ENCODE results near the gene PTCH1.

The PTCH1 gene

GRCh38 chr9:95516734-95517558, at the start of gene PTCH1:
PTCH1 (minus strand) TSS chr9:95516971.
- DNase-seq (ENCODE audit: low read depth in 2 of 2): no peak

GRCh38 chr9:95565982-95566381, 49.2 kb upstream of the PTCH1 start:
- no peak for DNase-seq (ENCODE audit: low read depth in 2 of 2)

- no peak for DNase-seq (ENCODE audit: low read depth in 2 of 2)
These were observed 45.1 kb upstream of the PTCH1 start for GRCh38 chr9:95561913-95562312.

GRCh38 chr9:95557142-95557541, 40.4 kb upstream of the PTCH1 start:
- no peak for DNase-seq (ENCODE audit: low read depth in 2 of 2)

- DNase-seq (ENCODE audit: low read depth in 2 of 2): no peak
These were observed 39.8 kb upstream of the PTCH1 start for GRCh38 chr9:95556521-95556920.

GRCh38 chr9:95552814-95553546, 36.2 kb upstream of the PTCH1 start:
- no peak for DNase-seq (ENCODE audit: low read depth in 2 of 2)

GRCh38 chr9:95552255-95552654, 35.5 kb upstream of the PTCH1 start:
- DNase-seq (ENCODE audit: low read depth in 2 of 2): no peak

GRCh38 chr9:95551406-95551805, 34.6 kb upstream of the PTCH1 start:
- DNase-seq (ENCODE audit: low read depth in 2 of 2): no peak

- no peak for DNase-seq (ENCODE audit: low read depth in 2 of 2)
These were observed 29.2 kb upstream of the PTCH1 start for GRCh38 chr9:95545831-95546567.

GRCh38 chr9:95533996-95534680, 17.4 kb upstream of the PTCH1 start:
- no peak for DNase-seq (ENCODE audit: low read depth in 2 of 2)

GRCh38 chr9:95529910-95530309, 13.1 kb upstream of the PTCH1 start:
- no peak for DNase-seq (ENCODE audit: low read depth in 2 of 2)

GRCh38 chr9:95528908-95529502, 12.2 kb upstream of the PTCH1 start:
- no peak for DNase-seq (ENCODE audit: low read depth in 2 of 2)

- DNase-seq (ENCODE audit: low read depth in 2 of 2): no peak
These were observed 6.2 kb upstream of the PTCH1 start for GRCh38 chr9:95522871-95523370.

GRCh38 chr9:95521699-95522098, 4.9 kb upstream of the PTCH1 start:
- DNase-seq (ENCODE audit: low read depth in 2 of 2): no peak

GRCh38 chr9:95517559-95518425, 1.0 kb upstream of the PTCH1 start:
- DNase-seq (ENCODE audit: low read depth in 2 of 2): no peak

- no peak for DNase-seq (ENCODE audit: low read depth in 2 of 2)
These were observed 494 bp downstream of the PTCH1 start for GRCh38 chr9:95516221-95516733.

GRCh38 chr9:95515272-95516113, 1.3 kb downstream of the PTCH1 start:
- no peak for DNase-seq (ENCODE audit: low read depth in 2 of 2)

GRCh38 chr9:95514342-95514741, 2.4 kb downstream of the PTCH1 start:
- DNase-seq (ENCODE audit: low read depth in 2 of 2): no peak

GRCh38 chr9:95513711-95514110, 3.1 kb downstream of the PTCH1 start:
- no peak for DNase-seq (ENCODE audit: low read depth in 2 of 2)
